Stimulated activated CD8-positive, alpha-beta memory T cell treated with anti-CD3 and anti-CD28 coated beads, Interleukin-7, amount 100 ng/mL, for 48 hours (primary cell): ENCODE data around the gene TEX10.
"Not testable (repeated sequence)": the region's sequence is repeated elsewhere in the genome, so short reads cannot be mapped to it uniquely, and the experiment has no call there.

Experiments
- DNase-seq, 2 donors: peaks; one replicate each; pipeline ENCODE4 v3.0.0-alpha.2; 2020; ENCODE audit warnings: low read depth in 1 of 2; ENCODE audit errors: extremely low read depth in 1 of 2

TEX10 gene

GRCh38 chr9:100351508-100351907, 1.2 kb downstream of the TEX10 start:
- no peak for DNase-seq

- no peak for DNase-seq
Measured at GRCh38 chr9:100350188-100350587, 2.6 kb downstream of the TEX10 start.

GRCh38 chr9:100346836-100347235, 5.9 kb downstream of the TEX10 start:
- no peak for DNase-seq

GRCh38 chr9:100341889-100342288, 10.9 kb downstream of the TEX10 start:
- DNase-seq, result no peak

GRCh38 chr9:100340224-100340623, 12.5 kb downstream of the TEX10 start:
- DNase-seq, result no peak

- DNase-seq, result not testable (repeated sequence)
Measured at GRCh38 chr9:100338736-100339135, 14.0 kb downstream of the TEX10 start.

GRCh38 chr9:100324594-100325200, 28.0 kb downstream of the TEX10 start:
- DNase-seq, result no peak

- no peak for DNase-seq
Measured at GRCh38 chr9:100322954-100323536, 29.7 kb downstream of the TEX10 start.

GRCh38 chr9:100317706-100318105, 35.0 kb downstream of the TEX10 start:
- no peak for DNase-seq

GRCh38 chr9:100315561-100315960, 37.2 kb downstream of the TEX10 start:
- no peak for DNase-seq

GRCh38 chr9:100309992-100310391, 42.8 kb downstream of the TEX10 start:
- DNase-seq, result no peak

GRCh38 chr9:100308965-100309564, 43.7 kb downstream of the TEX10 start:
- DNase-seq, result no peak

- no peak for DNase-seq
Measured at GRCh38 chr9:100307080-100307479, 45.7 kb downstream of the TEX10 start.

- DNase-seq, result no peak
Measured at GRCh38 chr9:100306283-100306682, 46.5 kb downstream of the TEX10 start.

GRCh38 chr9:100303747-100304146, 49.0 kb downstream of the TEX10 start:
- no peak for DNase-seq

- DNase-seq, result no peak
Measured at GRCh38 chr9:100298378-100298777, 54.4 kb downstream of the TEX10 start.

GRCh38 chr9:100296407-100296806, 56.3 kb downstream of the TEX10 start:
- DNase-seq, result no peak

- DNase-seq, result no peak
Measured at GRCh38 chr9:100295240-100295639, 57.5 kb downstream of the TEX10 start.

- DNase-seq, result no peak
Measured at GRCh38 chr9:100294806-100295205, 57.9 kb downstream of the TEX10 start.

- DNase-seq, result no peak
Measured at GRCh38 chr9:100294341-100294740, 58.4 kb downstream of the TEX10 start.

- DNase-seq, result no peak
Measured at GRCh38 chr9:100292414-100292813, 60.3 kb downstream of the TEX10 start.

GRCh38 chr9:100290714-100291113, 62.0 kb downstream of the TEX10 start:
- no peak for DNase-seq

GRCh38 chr9:100287186-100287585, 65.6 kb downstream of the TEX10 start:
- DNase-seq, result no peak
